Measurements from ENCODE around the gene SBF2.

Gene SBF2

GRCh38 chr11:9977554-9977953 is 316.5 kb downstream of the SBF2 start:
- no peak overlapping the region for H3K4me3 ChIP-seq (ENCODE audit: severe bottlenecking)
- no peaks in the 10 kb centered on the region for H3K27me3 ChIP-seq (ENCODE audit: insufficient read depth, poor library complexity, severe bottlenecking)
- no peaks in the 10 kb centered on the region for H3K9me3 ChIP-seq (ENCODE audit: severe bottlenecking)
- DNase-seq (ENCODE audit: low spot score) (no peak), ATAC-seq (ENCODE audit: low read depth) (no peak)
- peaks cover 8% of the 10 kb centered on the region for H3K4me1 ChIP-seq (ENCODE audit: insufficient read depth, poor library complexity, severe bottlenecking)
- TF ChIP-seq CTCF (IDR thresholded peaks at IDR 0.05; ENCODE audit: poor library complexity, severe bottlenecking) = no peak
- H3K36me3 ChIP-seq (ENCODE audit: low read depth) = no peaks in the 10 kb centered on the region; the same call in 1 of the 2 replicates
- no peak overlapping the region for H3K27ac ChIP-seq (ENCODE audit: poor library complexity, severe bottlenecking)

GRCh38 chr11:9974375-9974774 is 319.6 kb downstream of the SBF2 start:
- H3K27me3 ChIP-seq (ENCODE audit: insufficient read depth, poor library complexity, severe bottlenecking) = no peaks in the 10 kb centered on the region
- no peak overlapping the region for H3K27ac ChIP-seq (ENCODE audit: poor library complexity, severe bottlenecking)
- no peak for ATAC-seq (ENCODE audit: low read depth)
- DNase-seq (ENCODE audit: low spot score) = no peak
- H3K9me3 ChIP-seq (ENCODE audit: severe bottlenecking) = no peaks in the 10 kb centered on the region
- no peaks in the 10 kb centered on the region; the same call in 1 of the 2 replicates for H3K36me3 ChIP-seq (ENCODE audit: low read depth)
- TF ChIP-seq CTCF (IDR thresholded peaks at IDR 0.05; ENCODE audit: poor library complexity, severe bottlenecking) = no peak
- no peak overlapping the region for H3K4me3 ChIP-seq (ENCODE audit: severe bottlenecking)
- H3K4me1 ChIP-seq (ENCODE audit: insufficient read depth, poor library complexity, severe bottlenecking) = no peaks in the 10 kb centered on the region

- TF ChIP-seq CTCF (IDR thresholded peaks at IDR 0.05; ENCODE audit: poor library complexity, severe bottlenecking) = no peak
- Histone ChIP-seq H3K4me3 (ENCODE audit: severe bottlenecking) (no peak overlapping the region), H3K4me1 (ENCODE audit: insufficient read depth, poor library complexity, severe bottlenecking) (no peaks in the 10 kb centered on the region), H3K9me3 (ENCODE audit: severe bottlenecking) (no peaks in the 10 kb centered on the region), H3K27ac (ENCODE audit: poor library complexity, severe bottlenecking) (no peak overlapping the region), H3K36me3 (ENCODE audit: low read depth) (no peaks in the 10 kb centered on the region; the same call in 1 of the 2 replicates), H3K27me3 (ENCODE audit: insufficient read depth, poor library complexity, severe bottlenecking) (no peaks in the 10 kb centered on the region)
- ATAC-seq (ENCODE audit: low read depth) (no peak; the same call in 2 of the 3 replicates), DNase-seq (ENCODE audit: low spot score) (no peak)
Measured at GRCh38 chr11:9973921-9974320, 320.1 kb downstream of the SBF2 start.

- H3K27me3 ChIP-seq (ENCODE audit: insufficient read depth, poor library complexity, severe bottlenecking) = no peaks in the 10 kb centered on the region
- H3K27ac ChIP-seq (ENCODE audit: poor library complexity, severe bottlenecking) = no peak overlapping the region
- H3K36me3 ChIP-seq (ENCODE audit: low read depth) = no peaks in the 10 kb centered on the region; the same call in 1 of the 2 replicates
- H3K4me3 ChIP-seq (ENCODE audit: severe bottlenecking) = no peak overlapping the region
- peak; percentile 87 for TF ChIP-seq CTCF (IDR thresholded peaks at IDR 0.05; ENCODE audit: poor library complexity, severe bottlenecking)
- ATAC-seq (ENCODE audit: low read depth) = 0 out of 3 replicates have a peak, but pooled peaks have one; percentile 31
- no peaks in the 10 kb centered on the region for H3K4me1 ChIP-seq (ENCODE audit: insufficient read depth, poor library complexity, severe bottlenecking)
- no peaks in the 10 kb centered on the region for H3K9me3 ChIP-seq (ENCODE audit: severe bottlenecking)
- DNase-seq (ENCODE audit: low spot score) = no peak
Measured at GRCh38 chr11:9972989-9973388, 321.0 kb downstream of the SBF2 start.

GRCh38 chr11:9971894-9972293 is 322.1 kb downstream of the SBF2 start:
- no peak overlapping the region for H3K4me3 ChIP-seq (ENCODE audit: severe bottlenecking)
- no peaks in the 10 kb centered on the region for H3K4me1 ChIP-seq (ENCODE audit: insufficient read depth, poor library complexity, severe bottlenecking)
- no peak overlapping the region for H3K27ac ChIP-seq (ENCODE audit: poor library complexity, severe bottlenecking)
- ATAC-seq (ENCODE audit: low read depth) (no peak), DNase-seq (ENCODE audit: low spot score) (no peak)
- H3K27me3 ChIP-seq (ENCODE audit: insufficient read depth, poor library complexity, severe bottlenecking) = no peaks in the 10 kb centered on the region
- H3K36me3 ChIP-seq (ENCODE audit: low read depth) = no peaks in the 10 kb centered on the region; the same call in 1 of the 2 replicates
- no peaks in the 10 kb centered on the region for H3K9me3 ChIP-seq (ENCODE audit: severe bottlenecking)
- no peak for TF ChIP-seq CTCF (IDR thresholded peaks at IDR 0.05; ENCODE audit: poor library complexity, severe bottlenecking)
